Epithelial cell of proximal tubule (primary cell): ENCODE measurements around the gene FUT1. TPM values are rescaled to one million over a fixed set of nuclear protein-coding genes. Genes with fewer than 3 reads are reported as not detected.

ENCODE experiments used
- DNase-seq: peaks from one replicate; pipeline ENCODE4 v3.0.0-alpha.2; 2011; ENCODE audit warnings: low read depth
- H3K4me3 ChIP-seq: 2 replicates; pipeline ENCODE4 v1.5.1; 2011; ENCODE audit warnings: low read depth, mild to moderate bottlenecking, low read length
- CTCF ChIP-seq: conservative IDR thresholded peaks from 2 replicates; pipeline ENCODE4 v1.5.1; 2012; ENCODE audit warnings: low read depth, mild to moderate bottlenecking, low read length
- total RNA-seq: library from RNA; depleted of rRNA; stranded (reverse); fragments of >200 nt; gene quantifications from 2 replicates; pipeline ENCODE4 v1.2.3, GENCODE V29; 2015

FUT1 gene
- 2.9 and 3.0 TPM in 2 replicates for total RNA-seq

GRCh38 chr19:48752496-48753365, at the start of gene FUT1:
Gene FUT1, minus strand, starts transcription at chr19:48752641. Its CDS starts 1,360 bp downstream, at chr19:48751281.
- TF ChIP-seq CTCF = no peak
- no peak for DNase-seq
- H3K4me3 ChIP-seq = peak within 1 kb of the TSS; percentile 35

GRCh38 chr19:48799358-48800300, 47.2 kb upstream of the FUT1 start:
- DNase-seq = no peak
- no peak for TF ChIP-seq CTCF
- H3K4me3 ChIP-seq = no peak overlapping the region

GRCh38 chr19:48798937-48799336, 46.5 kb upstream of the FUT1 start:
- no peak for DNase-seq
- TF ChIP-seq CTCF = no peak
- no peak overlapping the region for H3K4me3 ChIP-seq

GRCh38 chr19:48797103-48797502, 44.7 kb upstream of the FUT1 start:
- TF ChIP-seq CTCF = no peak
- DNase-seq = no peak
- no peak overlapping the region for H3K4me3 ChIP-seq

GRCh38 chr19:48796298-48797083, 44.0 kb upstream of the FUT1 start:
- TF ChIP-seq CTCF = no peak
- DNase-seq = no peak

GRCh38 chr19:48795685-48796070, 43.2 kb upstream of the FUT1 start:
- H3K4me3 ChIP-seq = no peak overlapping the region
- no peak for DNase-seq
- TF ChIP-seq CTCF = no peak

More at GRCh38 chr19:48796298-48797083, 44.0 kb upstream of the FUT1 start:
- no peak overlapping the region for H3K4me3 ChIP-seq
